ENCODE data around the gene MECP2. TPM values are rescaled to one million over a fixed set of nuclear protein-coding genes. Genes with fewer than 3 reads are reported as not detected.

MECP2 gene
- polyA plus RNA-seq, 2 of the 4 experiments (the other 2 are of a cell fraction), result 17.7 to 19.2 TPM

DNA sequence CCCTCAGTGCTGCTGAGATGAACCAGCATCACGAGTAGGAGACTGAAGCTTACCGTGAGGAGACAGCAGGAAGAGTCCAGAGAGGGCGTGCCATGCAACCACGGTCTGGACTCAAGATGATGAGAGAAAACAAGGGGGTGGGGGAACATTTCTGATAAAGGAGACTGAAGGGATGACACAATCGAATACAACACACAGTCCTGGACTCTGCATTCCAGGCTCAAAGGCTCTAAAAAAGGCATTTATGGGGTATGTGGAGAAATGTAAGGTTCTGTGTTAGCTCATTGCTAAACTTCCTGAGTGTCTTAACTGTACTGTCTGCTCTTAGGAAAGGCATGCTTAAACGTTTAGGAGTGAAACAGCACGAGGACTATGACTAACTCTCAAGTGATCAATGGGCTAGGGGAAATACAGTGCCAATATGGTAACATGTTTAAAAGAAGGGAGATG is 57.2 kb downstream of the MECP2 start:
- ChIA-PET POLR2A (interaction anchor here (0.5 to 1.0 kb wide), 3 partner anchors 19 to 80 kb away, joined by 3 read pairs; no protein-coding TSS in a partner anchor), CTCF (interaction anchor here (1.2 to 2.5 kb wide), 3 partner anchors 11 to 27 kb away, joined by 3 to 14 read pairs (median 4); no protein-coding TSS in a partner anchor)
- peak; percentile 43 to 76; a peak in 5 of 6 replicates for ATAC-seq
- WGBS (ENCODE audit: missing lambda C conversion rate), result 60% methylated on average over 7 of the region's 7 CpGs
- peak; percentile 96 for FAIRE-seq
- peak overlapping the region; percentile 23; the same call in 2 of the 3 replicates for H3K4me2 ChIP-seq
- H3K4me1 ChIP-seq, result peaks cover 49% of the 10 kb centered on the region
- no peaks in the 10 kb centered on the region for H3K9me3 ChIP-seq
- TF ChIP-seq FOSL2 (IDR thresholded peaks at IDR 0.05) (no peak), FOSL2 (CRISPR knock-in tag; IDR thresholded peaks at IDR 0.05) (no peak), EP300 (IDR thresholded peaks at IDR 0.05) (no peak; a peak in 1 of 5 replicates), ZC3H11A (IDR thresholded peaks at IDR 0.05) (no peak), CBX8 (IDR thresholded peaks at IDR 0.05) (no peak), EHMT2 (IDR thresholded peaks at IDR 0.05; ENCODE audit: low read depth) (no peak), MAFK (IDR thresholded peaks at IDR 0.05; ENCODE audit: partially characterized antibody) (no peak), HDAC2 (IDR thresholded peaks at IDR 0.05) (no peak), POLR2A (IDR thresholded peaks at IDR 0.05; ENCODE audit: low read length) (no peak), FOXS1 (CRISPR knock-in tag; IDR thresholded peaks at IDR 0.05) (no peak), POLR2AphosphoS2 (conservative IDR thresholded peaks at IDR 0.05; ENCODE audit: low read length) (no peak)
- TF ChIP-seq, protein P1, sequence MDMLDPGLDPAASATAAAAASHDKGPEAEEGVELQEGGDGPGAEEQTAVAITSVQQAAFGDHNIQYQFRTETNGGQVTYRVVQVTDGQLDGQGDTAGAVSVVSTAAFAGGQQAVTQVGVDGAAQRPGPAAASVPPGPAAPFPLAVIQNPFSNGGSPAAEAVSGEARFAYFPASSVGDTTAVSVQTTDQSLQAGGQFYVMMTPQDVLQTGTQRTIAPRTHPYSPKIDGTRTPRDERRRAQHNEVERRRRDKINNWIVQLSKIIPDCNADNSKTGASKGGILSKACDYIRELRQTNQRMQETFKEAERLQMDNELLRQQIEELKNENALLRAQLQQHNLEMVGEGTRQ (IDR thresholded peaks at IDR 0.05), result no peak
- TF ChIP-seq, protein P2, sequence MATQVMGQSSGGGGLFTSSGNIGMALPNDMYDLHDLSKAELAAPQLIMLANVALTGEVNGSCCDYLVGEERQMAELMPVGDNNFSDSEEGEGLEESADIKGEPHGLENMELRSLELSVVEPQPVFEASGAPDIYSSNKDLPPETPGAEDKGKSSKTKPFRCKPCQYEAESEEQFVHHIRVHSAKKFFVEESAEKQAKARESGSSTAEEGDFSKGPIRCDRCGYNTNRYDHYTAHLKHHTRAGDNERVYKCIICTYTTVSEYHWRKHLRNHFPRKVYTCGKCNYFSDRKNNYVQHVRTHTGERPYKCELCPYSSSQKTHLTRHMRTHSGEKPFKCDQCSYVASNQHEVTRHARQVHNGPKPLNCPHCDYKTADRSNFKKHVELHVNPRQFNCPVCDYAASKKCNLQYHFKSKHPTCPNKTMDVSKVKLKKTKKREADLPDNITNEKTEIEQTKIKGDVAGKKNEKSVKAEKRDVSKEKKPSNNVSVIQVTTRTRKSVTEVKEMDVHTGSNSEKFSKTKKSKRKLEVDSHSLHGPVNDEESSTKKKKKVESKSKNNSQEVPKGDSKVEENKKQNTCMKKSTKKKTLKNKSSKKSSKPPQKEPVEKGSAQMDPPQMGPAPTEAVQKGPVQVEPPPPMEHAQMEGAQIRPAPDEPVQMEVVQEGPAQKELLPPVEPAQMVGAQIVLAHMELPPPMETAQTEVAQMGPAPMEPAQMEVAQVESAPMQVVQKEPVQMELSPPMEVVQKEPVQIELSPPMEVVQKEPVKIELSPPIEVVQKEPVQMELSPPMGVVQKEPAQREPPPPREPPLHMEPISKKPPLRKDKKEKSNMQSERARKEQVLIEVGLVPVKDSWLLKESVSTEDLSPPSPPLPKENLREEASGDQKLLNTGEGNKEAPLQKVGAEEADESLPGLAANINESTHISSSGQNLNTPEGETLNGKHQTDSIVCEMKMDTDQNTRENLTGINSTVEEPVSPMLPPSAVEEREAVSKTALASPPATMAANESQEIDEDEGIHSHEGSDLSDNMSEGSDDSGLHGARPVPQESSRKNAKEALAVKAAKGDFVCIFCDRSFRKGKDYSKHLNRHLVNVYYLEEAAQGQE (IDR thresholded peaks at IDR 0.05), result no peak
- DNase-seq (ENCODE audit: low read depth in 1 of 2, low spot score in 1 of 2), result no peak
- peak overlapping the region; percentile 61 to 67; a peak in 5 of 6 replicates for H3K27ac ChIP-seq
- H3K4me3 ChIP-seq, result no peak overlapping the region

DNA sequence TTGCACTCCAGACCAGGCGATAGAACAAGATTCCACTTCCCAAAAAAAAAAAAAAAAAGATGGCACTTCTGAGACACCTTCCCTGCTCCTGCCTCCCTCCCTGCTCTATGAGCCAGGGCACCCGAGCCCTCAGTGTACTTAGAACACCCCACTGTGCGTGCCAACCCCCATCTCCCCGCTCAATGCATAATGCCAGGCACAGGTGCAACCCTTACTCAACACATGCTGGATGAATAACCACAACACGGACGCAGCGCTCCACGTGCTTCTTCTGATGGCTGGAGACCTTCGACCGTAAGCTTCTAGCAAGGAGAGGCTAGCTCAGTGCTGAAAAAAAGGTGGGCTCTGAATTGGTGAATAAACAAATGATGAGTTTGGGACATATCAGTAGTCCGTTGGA is 57.9 kb downstream of the MECP2 start:
- 96% methylated on average over 11 of the region's 11 CpGs for WGBS (ENCODE audit: missing lambda C conversion rate)
- TF ChIP-seq HOXB5 (CRISPR knock-in tag; IDR thresholded peaks at IDR 0.05), result no peak
- TF ChIP-seq HDAC2 (IDR thresholded peaks at IDR 0.05), result no peak
- TF ChIP-seq, protein P3, sequence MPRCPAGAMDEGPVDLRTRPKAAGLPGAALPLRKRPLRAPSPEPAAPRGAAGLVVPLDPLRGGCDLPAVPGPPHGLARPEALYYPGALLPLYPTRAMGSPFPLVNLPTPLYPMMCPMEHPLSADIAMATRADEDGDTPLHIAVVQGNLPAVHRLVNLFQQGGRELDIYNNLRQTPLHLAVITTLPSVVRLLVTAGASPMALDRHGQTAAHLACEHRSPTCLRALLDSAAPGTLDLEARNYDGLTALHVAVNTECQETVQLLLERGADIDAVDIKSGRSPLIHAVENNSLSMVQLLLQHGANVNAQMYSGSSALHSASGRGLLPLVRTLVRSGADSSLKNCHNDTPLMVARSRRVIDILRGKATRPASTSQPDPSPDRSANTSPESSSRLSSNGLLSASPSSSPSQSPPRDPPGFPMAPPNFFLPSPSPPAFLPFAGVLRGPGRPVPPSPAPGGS (IDR thresholded peaks at IDR 0.05), result no peak
- TF ChIP-seq CBX8 (IDR thresholded peaks at IDR 0.05), result no peak
- TF ChIP-seq, protein P1 (IDR thresholded peaks at IDR 0.05), result no peak
- no peak for TF ChIP-seq ZNF302 (CRISPR knock-in tag; IDR thresholded peaks at IDR 0.05)
- FAIRE-seq (no peak), DNase-seq (ENCODE audit: low read depth in 1 of 2, low spot score in 1 of 2) (no peak), ATAC-seq (no peak)
- Histone ChIP-seq H3K27ac (peak overlapping the region; percentile 61 to 67; a peak in 5 of 6 replicates), H3K4me1 (peaks cover 42% of the 10 kb centered on the region), H3K9me3 (no peaks in the 10 kb centered on the region), H3K4me2 (no peak overlapping the region), H3K4me3 (no peak overlapping the region)
- ChIA-PET CTCF (interaction anchor here (1.0 to 2.5 kb wide), 3 partner anchors 10 to 26 kb away, joined by 4 to 14 read pairs (median 4); no protein-coding TSS in a partner anchor), POLR2A (interaction anchor here (0.8 to 1.0 kb wide), 2 partner anchors 18 to 69 kb away, joined by 3 read pairs; no protein-coding TSS in a partner anchor)

DNA sequence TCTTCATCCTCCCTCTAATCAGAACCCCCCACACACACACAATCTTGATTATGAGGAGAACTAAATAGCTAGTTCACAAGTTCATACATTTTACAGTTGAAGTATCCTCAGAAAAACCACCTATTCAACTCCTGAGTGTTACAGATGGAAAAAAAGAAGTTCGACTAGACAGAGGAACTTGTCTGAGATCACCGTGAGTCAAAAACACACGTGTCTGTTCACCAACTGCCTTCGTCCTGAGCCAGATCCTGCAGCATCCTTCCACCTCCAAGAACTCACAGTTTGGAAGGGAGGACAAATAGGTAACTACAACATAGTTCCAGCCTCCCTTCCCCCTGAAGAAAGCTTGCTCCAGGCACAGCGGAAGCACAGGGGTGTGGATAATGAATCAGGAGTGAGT is 58.9 kb downstream of the MECP2 start:
- TF ChIP-seq KDM5A (IDR thresholded peaks at IDR 0.05) (no peak), NR3C1 (IDR thresholded peaks at IDR 0.05) (no peak), CHD2 (IDR thresholded peaks at IDR 0.05; ENCODE audit: low read length, partially characterized antibody) (no peak), ZSCAN20 (CRISPR knock-in tag; IDR thresholded peaks at IDR 0.05) (no peak), ZNF302 (CRISPR knock-in tag; IDR thresholded peaks at IDR 0.05) (no peak), RAD21 (conservative IDR thresholded peaks at IDR 0.05 in 1 of 2, IDR thresholded peaks at IDR 0.05 in 1 of 2) (no peak), HDAC2 (IDR thresholded peaks at IDR 0.05) (no peak), PHF8 (IDR thresholded peaks at IDR 0.05; ENCODE audit: borderline replicate concordance, low read depth) (no peak), CBX2 (IDR thresholded peaks at IDR 0.05; ENCODE audit: borderline replicate concordance, low read depth) (no peak), TP53 (CRISPR knock-in tag; IDR thresholded peaks at IDR 0.05) (no peak), HOXB5 (CRISPR knock-in tag; IDR thresholded peaks at IDR 0.05) (no peak), ZFP36 (IDR thresholded peaks at IDR 0.05; ENCODE audit: borderline replicate concordance, partially characterized antibody) (no peak), ZC3H11A (IDR thresholded peaks at IDR 0.05) (no peak), MYC (IDR thresholded peaks at IDR 0.05; ENCODE audit: borderline replicate concordance, low read length) (no peak)
- TF ChIP-seq, protein P4, sequence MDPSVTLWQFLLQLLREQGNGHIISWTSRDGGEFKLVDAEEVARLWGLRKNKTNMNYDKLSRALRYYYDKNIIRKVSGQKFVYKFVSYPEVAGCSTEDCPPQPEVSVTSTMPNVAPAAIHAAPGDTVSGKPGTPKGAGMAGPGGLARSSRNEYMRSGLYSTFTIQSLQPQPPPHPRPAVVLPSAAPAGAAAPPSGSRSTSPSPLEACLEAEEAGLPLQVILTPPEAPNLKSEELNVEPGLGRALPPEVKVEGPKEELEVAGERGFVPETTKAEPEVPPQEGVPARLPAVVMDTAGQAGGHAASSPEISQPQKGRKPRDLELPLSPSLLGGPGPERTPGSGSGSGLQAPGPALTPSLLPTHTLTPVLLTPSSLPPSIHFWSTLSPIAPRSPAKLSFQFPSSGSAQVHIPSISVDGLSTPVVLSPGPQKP (IDR thresholded peaks at IDR 0.05; ENCODE audit: low read depth, low read length), result no peak
- ATAC-seq, result no peak
- DNase-seq (ENCODE audit: low read depth in 1 of 2, low spot score in 1 of 2), result no peak
- H3K4me3 ChIP-seq, result no peak overlapping the region
- WGBS (ENCODE audit: missing lambda C conversion rate), result 93% methylated on average over 5 of the region's 5 CpGs
- H3K4me2 ChIP-seq, result no peak overlapping the region
- POLR2A ChIA-PET, result no interaction called here
- FAIRE-seq, result peak; percentile 46
- peaks cover 33% of the 10 kb centered on the region for H3K4me1 ChIP-seq
- no peak overlapping the region for H3K27ac ChIP-seq
- CTCF ChIA-PET, result interaction anchor here (0.6 to 1.5 kb wide), 3 partner anchors 11 to 33 kb away, joined by 3 to 4 read pairs (median 3); no protein-coding TSS in a partner anchor
- H3K9me3 ChIP-seq, result no peaks in the 10 kb centered on the region
